IMR-90 (cell line): ENCODE results near the gene CCR5AS.

ENCODE experiments used
- ATAC-seq: fragments of 200-7000 bp; cut with Tn5 transposase; 2 replicates; pipeline ENCODE4 v1.9.1; 2020; ENCODE audit warnings: low read depth, mild to moderate bottlenecking, moderate library complexity
- BruUV-seq: library from RNA; stranded (reverse); fragments of 400-500 nt; replicated peaks from 2 replicates; lab custom pipeline; 2021; lab: Mats Ljungman, UMichigan
- CTCF ChIA-PET: fragments of 300-600 bp; formaldehyde crosslinking; extraction: SDS; loops from one replicate; lab custom pipeline; 2021; ENCODE audit warnings: antibody characterized with exemption; lab: Yijun Ruan, JAX
- POLR2A ChIA-PET: fragments of 300-600 bp; sonication (Branson Sonifier 250); formaldehyde crosslinking; loops from one replicate; lab custom pipeline; 2022; ENCODE audit warnings: antibody characterized with exemption; ENCODE audit not compliant: unreplicated experiment; lab: Charles Lee
- DNase-seq: peaks from one replicate; pipeline ENCODE4 v3.0.0; 2013
- H2AFZ ChIP-seq: replicated peaks from 2 replicates; pipeline ENCODE3; 2013; ENCODE audit warnings: low read length, mild to moderate bottlenecking; ENCODE audit not compliant: poor library complexity
- H2AK5ac ChIP-seq: 2 replicates; pipeline ENCODE4 v1.6.1; 2013; ENCODE audit warnings: low read depth, low read length, inconsistent platforms
- H2AK9ac ChIP-seq: replicated peaks from 2 replicates; pipeline ENCODE3; 2013; ENCODE audit warnings: mild to moderate bottlenecking, low read depth, low read length, moderate library complexity; ENCODE audit not compliant: poor library complexity
- H2BK120ac ChIP-seq: 2 replicates; pipeline ENCODE4 v1.6.1; 2013; ENCODE audit warnings: low read depth, low read length, inconsistent platforms
- H2BK15ac ChIP-seq: 3 replicates; pipeline ENCODE4 v1.6.1; 2013; ENCODE audit warnings: low read depth, low read length, inconsistent platforms
- H2BK20ac ChIP-seq: 2 replicates; pipeline ENCODE4 v1.6.1; 2013; ENCODE audit warnings: low read depth, mild to moderate bottlenecking, inconsistent platforms, low read length, moderate library complexity
- H2BK5ac ChIP-seq: 2 replicates; pipeline ENCODE4 v1.6.1; 2013; ENCODE audit warnings: mild to moderate bottlenecking, low read depth, low read length, inconsistent platforms; ENCODE audit not compliant: poor library complexity, severe bottlenecking
- H3K14ac ChIP-seq: replicated peaks from 2 replicates; pipeline ENCODE4 v1.6.1; 2013; ENCODE audit warnings: low read depth, low read length, inconsistent platforms
- H3K18ac ChIP-seq: 2 replicates; pipeline ENCODE4 v1.6.1; 2013; ENCODE audit warnings: low read depth, low read length, control low read depth
- H3K23ac ChIP-seq: 2 replicates; pipeline ENCODE4 v1.6.1; 2013; ENCODE audit warnings: low read depth, low read length, inconsistent platforms
- H3K27ac ChIP-seq: 2 replicates; pipeline ENCODE4 v1.5.1; 2013; ENCODE audit warnings: mild to moderate bottlenecking, control low read depth, low read length; ENCODE audit not compliant: insufficient read depth
- H3K27me3 ChIP-seq: 2 replicates; pipeline ENCODE4 v1.6.1; 2013; ENCODE audit warnings: low read length; ENCODE audit not compliant: control insufficient read depth, insufficient read depth
- H3K36me3 ChIP-seq: 2 replicates; pipeline ENCODE4 v1.6.1; 2013; ENCODE audit warnings: low read length, mixed read lengths; ENCODE audit not compliant: control insufficient read depth, insufficient read depth
- H3K4ac ChIP-seq: 2 replicates; pipeline ENCODE4 v1.6.1; 2013; ENCODE audit warnings: low read depth, low read length, inconsistent platforms
- H3K4me1 ChIP-seq: 2 replicates; pipeline ENCODE4 v1.6.1; 2013; ENCODE audit warnings: low read length, mixed read lengths; ENCODE audit not compliant: control insufficient read depth, insufficient read depth
- H3K4me2 ChIP-seq: 2 replicates; pipeline ENCODE4 v1.6.1; 2013; ENCODE audit warnings: low read depth, mild to moderate bottlenecking, control low read depth, low read length, moderate library complexity
- H3K4me3 ChIP-seq: 2 replicates; pipeline ENCODE4 v1.5.1; 2013; ENCODE audit warnings: low read depth, mild to moderate bottlenecking, control low read depth, low read length, moderate library complexity; ENCODE audit not compliant: insufficient read depth
- H3K56ac ChIP-seq: 2 replicates; pipeline ENCODE4 v1.6.1; 2013; ENCODE audit warnings: low read length, inconsistent platforms; ENCODE audit not compliant: insufficient read depth; ENCODE audit errors: extremely low read depth
- H3K79me1 ChIP-seq, 2 experiments: 2 replicates each; pipeline ENCODE4 v1.6.1; 2013; ENCODE audit warnings: low read length in 2 of 2, inconsistent platforms in 1 of 2, low read depth in 1 of 2
- H3K9ac ChIP-seq: 2 replicates; pipeline ENCODE4 v1.6.1; 2013; ENCODE audit warnings: low read depth, low read length, control low read depth
- H3K9me1 ChIP-seq: 2 replicates; pipeline ENCODE4 v1.6.1; 2013; ENCODE audit warnings: low read length, inconsistent platforms; ENCODE audit not compliant: insufficient read depth
- H3K9me3 ChIP-seq: 2 replicates; pipeline ENCODE4 v1.6.1; 2013; ENCODE audit warnings: low read length; ENCODE audit not compliant: control insufficient read depth, insufficient read depth
- H4K20me1 ChIP-seq: 2 replicates; pipeline ENCODE4 v1.6.1; 2013; ENCODE audit warnings: low read length, inconsistent platforms; ENCODE audit not compliant: insufficient read depth
- H4K5ac ChIP-seq: 2 replicates; pipeline ENCODE4 v1.6.1; 2013; ENCODE audit warnings: mild to moderate bottlenecking, low read depth, low read length, control low read depth
- H4K8ac ChIP-seq, 2 experiments: 2 replicates each; pipeline ENCODE4 v1.6.1; 2013; ENCODE audit warnings: low read depth in 2 of 2, low read length in 2 of 2, control low read depth in 1 of 2, inconsistent platforms in 1 of 2
- H4K91ac ChIP-seq: 2 replicates; pipeline ENCODE4 v1.6.1; 2013; ENCODE audit warnings: low read depth, low read length, inconsistent platforms; ENCODE audit not compliant: insufficient read depth
- BHLHE40 ChIP-seq: fragments of 150-350 bp; IDR thresholded peaks from 2 replicates; pipeline ENCODE4 v1.6.1; 2016; ENCODE audit warnings: mild to moderate bottlenecking, low read depth, low read length
- CHD1 ChIP-seq: IDR thresholded peaks from 2 replicates; pipeline ENCODE4 v1.6.1; 2012; ENCODE audit warnings: low read depth, low read length, improper control_type of control experiment
- ELK1 ChIP-seq: fragments of 150-350 bp; IDR thresholded peaks from 2 replicates; pipeline ENCODE4 v1.6.1; 2016; ENCODE audit warnings: low read depth, mild to moderate bottlenecking, low read length, moderate library complexity, borderline replicate concordance
- FOS ChIP-seq: fragments of 150-350 bp; IDR thresholded peaks from 2 replicates; pipeline ENCODE4 v1.6.1; 2016; ENCODE audit warnings: low read depth, low read length
- MXI1 ChIP-seq: IDR thresholded peaks from 2 replicates; pipeline ENCODE4 v1.6.1; 2012; ENCODE audit warnings: low read depth, mild to moderate bottlenecking, low read length, moderate library complexity, borderline replicate concordance
- NFE2L2 ChIP-seq: fragments of 150-350 bp; IDR thresholded peaks from 2 replicates; pipeline ENCODE4 v1.6.1; 2016; ENCODE audit warnings: low read depth, mild to moderate bottlenecking, low read length
- POLR2A ChIP-seq: IDR thresholded peaks from 2 replicates; pipeline ENCODE4 v1.6.1; 2012; ENCODE audit warnings: mild to moderate bottlenecking, low read depth, low read length
- RAD21 ChIP-seq: IDR thresholded peaks from 2 replicates; pipeline ENCODE4 v1.6.1; 2012; ENCODE audit warnings: low read length, improper control_type of control experiment
- RCOR1 ChIP-seq: IDR thresholded peaks from 2 replicates; pipeline ENCODE4 v1.6.1; 2012; ENCODE audit warnings: mild to moderate bottlenecking, low read length, improper control_type of control experiment; ENCODE audit not compliant: insufficient replicate concordance
- RFX5 ChIP-seq: IDR thresholded peaks from 2 replicates; pipeline ENCODE4 v1.8.0; 2012; ENCODE audit warnings: low read depth, mild to moderate bottlenecking, low read length, moderate library complexity
- USF2 ChIP-seq: fragments of 150-350 bp; IDR thresholded peaks from 2 replicates; pipeline ENCODE4 v1.6.1; 2017; ENCODE audit warnings: mild to moderate bottlenecking, antibody characterized with exemption, low read length, low read depth
- WGBS, 2 experiments: methylation state at CpG; one replicate each; pipeline versions ENCODE4 v1.1.5 to v1.1.7; 2013; ENCODE audit warnings: missing lambda C conversion rate in 2 of 2; ENCODE audit not compliant: insufficient read length in 1 of 2; ENCODE audit errors: extremely low coverage in 2 of 2; 5-methylcytosine and 5-hydroxymethylcytosine counted together
- dilution Hi-C: fragments of 300-500 bp; cut with HindIII; formaldehyde crosslinking; loops from one replicate; pipeline ENCODE4 v1.14.3; 2018; ENCODE audit warnings: low sequenced_read_pairs; ENCODE audit not compliant: unreplicated experiment
- in situ Hi-C: fragments of 300-500 bp; cut with MboI; formaldehyde crosslinking; loops from 3 replicates; pipeline ENCODE4 v1.14.3; 2019; ENCODE audit warnings: low sequenced_read_pairs, inconsistent platforms, mixed read lengths
- intact Hi-C: fragments of 100-400 bp; cut with micrococcal nuclease; formaldehyde crosslinking; loops from 2 replicates; pipeline ENCODE4 v1.10.0; 2022

Gene CCR5AS

GRCh38 chr3:46447228-46447985 lies 40.5 kb upstream of the CCR5AS start:
- no peak overlapping the region for H4K8ac ChIP-seq
- no peak overlapping the region for H3K4ac ChIP-seq
- no peak overlapping the region for H2BK120ac ChIP-seq
- no peak overlapping the region for H2AK5ac ChIP-seq
- H3K4me2 ChIP-seq: no peak overlapping the region
- no peak overlapping the region for H3K23ac ChIP-seq
- no peak overlapping the region for H4K91ac ChIP-seq
- H3K27ac ChIP-seq: no peak overlapping the region
- H3K36me3 ChIP-seq: no peaks in the 10 kb centered on the region
- ATAC-seq: no peak
- peaks cover 2% of the 10 kb centered on the region; the same call in 1 of the 2 replicates for H3K9me3 ChIP-seq
- no peak overlapping the region for H2AK9ac ChIP-seq
- H3K56ac ChIP-seq: no peak overlapping the region
- no peak overlapping the region for H2AFZ ChIP-seq
- H3K9ac ChIP-seq: no peak overlapping the region
- H3K9me1 ChIP-seq: no peaks in the 10 kb centered on the region
- dilution Hi-C loops: no loop called here
- no peaks in the 10 kb centered on the region for H4K20me1 ChIP-seq
- H4K5ac ChIP-seq: no peak overlapping the region
- no peak overlapping the region for H3K18ac ChIP-seq
- ChIA-PET POLR2A (no interaction called here), CTCF (no interaction called here)
- H2BK15ac ChIP-seq: no peak overlapping the region
- in situ Hi-C loops: no loop called here
- BruUV-seq: no TSS peak
- no peak overlapping the region for H2BK5ac ChIP-seq
- H3K14ac ChIP-seq: no peak overlapping the region
- DNase-seq: no peak
- no peak for TF ChIP-seq RFX5
- no peak for TF ChIP-seq RCOR1
- TF ChIP-seq MXI1: no peak
- no peak for TF ChIP-seq USF2
- no peak for TF ChIP-seq FOS
- TF ChIP-seq BHLHE40: no peak
- TF ChIP-seq ELK1: no peak
- no peak for TF ChIP-seq POLR2A
- TF ChIP-seq RAD21: no peak
- no peak for TF ChIP-seq CHD1
- TF ChIP-seq NFE2L2: no peak
- H3K79me1 ChIP-seq: no peaks in the 10 kb centered on the region
- intact Hi-C loops: no loop called here
- no peak overlapping the region for H3K4me3 ChIP-seq
- no peak overlapping the region for H2BK20ac ChIP-seq
- no peaks in the 10 kb centered on the region for H3K4me1 ChIP-seq
- 100% methylated on average over 1 of the region's 5 CpGs; no CpG with 5 or more reads in 1 of the 2 experiments for WGBS, 2 experiments
- peaks cover 47% of the 10 kb centered on the region for H3K27me3 ChIP-seq
